ENCODE measurements around the gene SH3RF1.

- TF ChIP-seq CTCF (IDR thresholded peaks at IDR 0.05 in 2 of 3, conservative IDR thresholded peaks at IDR 0.05 in 1 of 3; ENCODE audit: borderline replicate concordance in 1 of 3, insufficient read depth in 1 of 3, low read depth in 2 of 3, low read length in 2 of 3) (no peak), EZH2phosphoT487 (IDR thresholded peaks at IDR 0.05; ENCODE audit: borderline replicate concordance) (no peak), EZH2 (IDR thresholded peaks at IDR 0.05) (no peak), EGR1 (IDR thresholded peaks at IDR 0.05; ENCODE audit: low read depth) (no peak), CEBPB (IDR thresholded peaks at IDR 0.05; ENCODE audit: low read depth) (no peak), POLR2AphosphoS5 (IDR thresholded peaks at IDR 0.05; ENCODE audit: low read depth, low read length) (no peak), SIN3A (IDR thresholded peaks at IDR 0.05; ENCODE audit: low read depth) (no peak), REST (IDR thresholded peaks at IDR 0.05; ENCODE audit: low read depth) (no peak), MAX (IDR thresholded peaks at IDR 0.05) (no peak), ZFX (IDR thresholded peaks at IDR 0.05) (no peak), SP1 (IDR thresholded peaks at IDR 0.05; ENCODE audit: low read depth) (no peak; the same call in 1 of the 2 replicates), YY1 (IDR thresholded peaks at IDR 0.05; ENCODE audit: extremely low read depth, insufficient replicate concordance, low read depth, low read length) (no peak), ZNF274 (IDR thresholded peaks at IDR 0.05; ENCODE audit: low read depth, low read length) (no peak), TCF7L2 (IDR thresholded peaks at IDR 0.05; ENCODE audit: borderline replicate concordance, extremely low read depth, insufficient read depth, insufficient read length) (no peak)
Observed at GRCh38 chr4:169174247-169174646, 96.5 kb downstream of the SH3RF1 start.
